NCI-H1694 treated with DMSO at 0.1 percent for 48 hours (cell line): ENCODE results near the gene GALNT17.
"Not testable (repeated sequence)": the region's sequence is repeated elsewhere in the genome, so short reads cannot be mapped to it uniquely, and the experiment has no call there.

Experiments used
- DNase-seq: peaks from one replicate; lab custom pipeline; 2025; lab: John Stamatoyannopoulos, UW

The GALNT17 gene

DNA sequence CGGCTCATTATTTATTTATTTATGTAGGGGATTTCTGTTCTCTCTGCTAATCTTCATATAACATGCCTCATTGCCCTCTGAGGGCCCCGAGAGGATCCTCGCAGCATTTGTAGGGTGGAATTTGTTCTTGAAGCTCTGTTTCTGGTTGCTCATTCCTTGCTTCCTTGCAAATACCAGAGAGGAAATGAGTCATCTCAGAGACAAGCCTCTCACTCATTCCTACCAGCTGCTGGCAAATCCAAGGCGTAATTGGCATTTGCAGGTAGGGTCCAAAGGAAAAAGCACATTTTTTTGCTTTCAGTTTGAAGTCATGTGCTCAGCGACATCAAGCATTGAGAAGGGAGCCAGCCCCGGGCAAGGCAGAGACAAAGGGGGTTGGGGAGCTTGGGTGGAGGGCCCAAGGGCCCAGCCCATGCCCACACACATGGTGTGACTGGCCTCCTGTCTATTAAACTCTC, 501.6 kb downstream of the GALNT17 start:
- DNase-seq = peak; percentile 36

DNA sequence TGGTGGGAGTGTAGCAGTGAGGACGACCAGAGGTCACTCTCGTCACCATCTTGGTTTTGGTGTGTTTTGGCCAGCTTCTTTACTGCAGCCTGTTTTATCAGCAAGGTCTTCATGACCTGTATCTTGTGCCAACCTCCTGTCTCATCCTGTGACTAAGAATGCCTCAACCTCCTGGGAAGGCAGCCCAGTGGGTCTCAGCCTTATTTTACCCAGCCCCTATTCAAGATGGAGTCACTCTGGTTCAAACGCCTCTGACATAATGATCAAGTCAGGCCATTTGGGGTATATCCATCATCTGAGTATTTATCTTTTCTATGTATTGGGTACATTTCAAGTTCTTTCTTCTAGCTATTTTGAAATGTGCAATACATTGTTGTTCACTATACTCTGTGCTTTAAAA, 503.9 kb downstream of the GALNT17 start:
- DNase-seq = not testable (repeated sequence)

DNA sequence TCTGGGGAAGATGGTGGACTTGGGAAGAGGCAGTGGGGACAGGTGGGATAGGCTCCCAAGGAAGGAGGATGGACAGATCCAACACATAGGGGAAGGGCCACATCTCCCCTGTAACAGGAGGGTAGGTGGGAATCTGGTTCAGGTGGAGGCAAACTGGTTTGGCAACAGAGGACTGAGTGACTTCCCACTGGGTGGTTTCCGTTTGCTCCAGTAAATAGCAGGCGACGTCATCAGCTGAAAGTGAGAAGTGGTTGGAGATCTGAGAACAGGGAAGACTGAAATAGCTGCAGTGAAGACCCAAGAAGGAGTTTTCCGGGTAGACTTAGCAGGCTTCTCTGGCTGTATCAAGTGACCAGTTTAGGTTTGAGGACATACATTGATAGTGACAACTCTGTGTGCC, 504.4 kb downstream of the GALNT17 start:
- DNase-seq = no peak

DNA sequence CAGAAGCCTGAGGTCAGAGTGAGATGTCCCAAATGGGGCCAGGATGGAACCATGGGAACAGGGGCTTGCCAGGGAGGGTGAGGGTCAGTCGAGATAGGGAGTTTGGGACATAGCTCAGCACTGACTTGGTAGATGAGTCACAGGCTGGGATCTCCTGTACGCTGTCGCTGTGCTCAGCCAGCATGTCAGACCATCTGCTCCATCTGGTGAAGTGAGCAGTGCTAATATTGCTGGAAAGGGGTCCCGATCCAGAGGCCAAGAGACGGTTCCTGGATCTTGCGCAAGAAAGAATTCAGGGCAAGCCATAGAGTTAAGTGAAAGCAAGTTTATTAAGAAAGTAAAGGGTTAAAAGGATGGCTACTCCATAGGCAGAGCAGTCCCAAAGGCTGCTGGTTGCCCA, 505.6 kb downstream of the GALNT17 start:
- peak; percentile 85 for DNase-seq

DNA sequence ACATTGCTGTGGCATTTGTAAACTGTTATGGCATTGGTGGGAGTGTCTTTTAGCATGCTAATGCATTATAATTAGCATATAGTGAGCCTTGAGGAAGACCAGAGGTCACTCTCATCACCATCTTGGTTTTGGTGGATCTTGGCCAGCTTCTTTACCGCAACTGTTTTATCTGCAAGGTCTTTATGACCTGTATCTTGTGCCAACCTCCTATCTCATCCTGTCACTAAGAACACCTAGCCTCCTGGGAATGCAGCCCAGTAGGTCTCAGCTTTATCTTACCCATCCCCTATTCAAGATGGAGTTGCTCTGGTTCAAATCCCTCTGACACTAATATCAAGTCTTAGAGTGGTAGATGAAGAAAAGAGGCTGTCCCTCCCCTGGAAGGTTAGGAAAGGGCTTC, 506.2 kb downstream of the GALNT17 start:
- DNase-seq = no peak

DNA sequence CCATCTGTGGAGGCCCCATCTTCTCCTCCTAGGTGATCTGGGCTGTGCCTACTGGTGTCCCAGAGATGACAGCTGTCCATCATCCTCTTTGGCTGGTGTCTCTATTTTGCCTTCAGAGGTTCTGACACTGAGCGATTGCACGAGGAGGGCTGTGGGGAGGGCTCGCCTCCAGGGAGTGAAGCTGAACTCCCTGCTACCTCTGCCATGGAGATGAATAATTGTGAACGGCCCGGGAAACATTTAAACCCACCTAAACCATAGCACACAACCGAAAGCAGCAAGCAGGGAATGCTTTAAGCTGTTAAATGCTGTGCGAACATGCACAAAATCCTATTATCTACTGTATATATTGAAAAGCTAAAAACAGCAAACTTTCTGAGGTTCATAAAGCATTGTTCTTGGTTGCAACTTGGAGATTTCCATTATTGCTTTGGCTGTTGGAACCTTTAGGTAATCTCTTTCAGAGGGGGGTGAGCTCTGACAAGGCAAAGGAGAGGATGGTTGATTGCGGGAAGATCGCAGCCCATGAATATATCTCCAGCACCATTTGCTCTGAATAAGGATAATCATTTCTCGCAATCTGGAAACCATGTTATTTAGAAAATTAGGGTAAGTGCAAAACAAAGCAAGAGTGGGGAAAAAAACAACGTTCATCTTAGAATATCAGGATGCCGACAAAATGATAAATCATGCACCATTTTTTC, 507.6 kb downstream of the GALNT17 start:
- no peak for DNase-seq

DNA sequence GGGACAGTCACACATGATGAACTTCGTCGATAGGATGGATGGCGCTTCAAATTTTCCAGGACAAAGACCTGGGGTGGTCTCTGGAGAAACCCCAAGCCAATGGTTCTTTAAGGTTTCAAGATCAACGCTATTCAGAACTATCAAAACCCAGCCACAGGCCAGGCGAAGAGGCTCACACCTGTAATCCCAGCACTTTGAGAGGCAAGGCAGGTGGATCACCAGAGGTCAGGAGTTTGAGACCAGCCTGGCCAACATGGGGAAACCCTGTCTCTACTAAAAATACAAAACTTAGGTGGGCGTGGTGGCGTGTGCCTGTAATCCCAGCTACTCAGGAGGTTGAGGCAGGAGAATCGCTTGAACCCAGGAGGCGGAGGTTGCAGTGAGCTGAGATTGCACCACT, 511.1 kb downstream of the GALNT17 start:
- DNase-seq = not testable (repeated sequence)

DNA sequence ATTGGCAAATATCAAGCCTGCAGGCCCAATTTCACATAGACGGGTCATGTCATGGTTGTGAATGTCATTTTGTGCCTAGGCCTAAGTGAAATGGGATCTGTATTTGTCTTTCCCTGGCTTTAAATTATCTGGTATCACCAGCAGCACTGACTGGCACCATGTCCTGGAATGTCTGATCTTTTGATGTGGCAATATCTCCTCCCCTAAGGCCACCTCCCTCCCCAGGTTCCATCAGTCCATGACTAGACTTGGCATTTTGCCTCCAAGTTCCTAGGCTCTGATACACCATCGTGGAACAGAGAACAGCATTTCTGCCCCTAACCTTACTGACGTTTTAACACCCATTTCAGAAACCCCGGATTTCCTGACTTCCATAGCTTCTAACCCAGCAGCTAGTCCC, 513.9 kb downstream of the GALNT17 start:
- no peak for DNase-seq

DNA sequence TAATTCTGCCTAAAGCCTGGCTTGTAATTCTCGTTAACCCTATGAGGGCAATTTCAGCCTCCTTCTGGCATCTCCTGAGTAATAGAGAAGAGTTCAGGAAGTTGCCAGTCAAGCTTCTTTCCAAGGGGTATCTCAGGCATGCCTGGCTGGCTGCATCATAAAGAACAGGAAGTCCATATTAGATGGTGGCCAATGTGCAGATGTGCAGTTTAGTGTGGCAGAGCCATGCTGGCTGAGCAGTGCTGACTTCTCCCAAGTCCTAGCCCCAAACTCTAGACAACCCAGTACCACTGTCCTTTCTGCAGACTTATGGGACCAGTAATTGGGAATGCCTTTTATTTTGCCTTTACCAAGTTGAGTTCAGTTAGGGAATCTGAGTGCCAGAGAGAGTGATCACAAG, 517.9 kb downstream of the GALNT17 start:
- DNase-seq = no peak

DNA sequence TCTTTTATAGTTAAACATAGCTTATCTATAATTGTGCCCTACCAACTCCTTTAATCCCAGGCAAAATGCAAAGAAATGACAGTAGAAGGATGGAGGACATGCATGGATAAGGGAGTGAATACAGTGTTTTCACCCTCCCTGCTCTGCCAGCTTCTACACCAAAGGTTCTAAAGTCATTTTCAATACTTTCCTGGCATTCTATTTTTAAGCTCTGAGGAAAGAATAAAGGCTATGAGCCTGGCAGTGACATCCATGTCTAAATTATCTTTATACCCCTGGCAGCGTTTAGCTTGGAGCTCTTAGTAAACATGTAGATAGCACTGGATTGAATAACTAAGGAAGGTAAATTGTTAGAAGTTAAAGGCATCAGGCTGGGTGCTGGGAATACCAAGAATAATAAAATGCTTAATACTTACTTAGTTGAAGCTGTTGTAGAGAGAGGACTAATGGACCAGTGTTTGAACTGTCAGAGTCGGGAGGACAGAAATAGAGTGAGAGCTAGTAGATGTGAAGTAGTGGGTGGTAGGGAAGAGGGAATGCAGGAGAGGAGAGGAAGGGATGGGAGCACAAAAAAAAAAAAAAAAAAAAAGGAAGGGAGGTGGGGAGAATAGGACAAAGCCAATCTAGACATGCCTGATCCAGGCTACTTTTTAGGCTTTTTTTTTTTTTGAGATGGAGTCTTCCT, 518.9 kb downstream of the GALNT17 start:
- DNase-seq = no peak

DNA sequence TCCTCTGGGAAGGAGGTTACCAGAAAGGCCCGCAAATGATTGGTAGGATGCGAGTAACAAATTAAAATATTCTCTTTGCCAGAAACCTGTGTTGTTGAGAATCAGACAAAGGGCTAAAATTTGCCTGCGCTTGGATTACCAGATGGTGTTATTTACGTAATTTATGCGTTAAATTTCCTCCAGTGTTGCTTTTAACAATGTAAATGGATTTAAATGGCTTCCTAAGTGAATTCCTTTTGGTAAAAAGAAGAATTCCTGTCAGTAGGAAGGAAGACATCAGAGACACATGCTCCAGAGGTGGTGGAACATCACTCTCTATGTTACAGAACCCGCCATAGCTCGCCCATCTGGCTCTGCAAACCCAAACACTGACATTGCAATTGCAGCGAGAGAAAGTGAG, 520.6 kb downstream of the GALNT17 start:
- DNase-seq = no peak

DNA sequence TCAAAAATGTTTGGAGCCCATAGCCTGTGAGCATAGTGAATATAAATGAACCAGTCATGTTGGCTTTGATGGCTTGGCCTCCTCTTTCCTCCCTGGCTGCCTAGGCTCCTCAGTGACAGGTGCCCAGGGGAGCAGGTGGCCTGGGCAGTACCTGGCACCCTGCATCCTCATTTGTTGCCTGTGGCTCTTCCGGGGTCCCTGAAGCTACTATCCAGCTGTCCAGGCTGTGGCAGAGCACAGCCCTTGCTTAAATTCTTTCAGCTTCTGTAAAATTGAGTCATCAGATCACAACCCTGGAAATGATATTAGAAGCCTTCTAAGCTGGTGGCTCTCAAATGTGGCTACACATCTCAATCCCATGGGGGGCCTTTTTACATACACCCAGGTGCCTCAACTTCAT, 525.4 kb downstream of the GALNT17 start:
- no peak for DNase-seq

DNA sequence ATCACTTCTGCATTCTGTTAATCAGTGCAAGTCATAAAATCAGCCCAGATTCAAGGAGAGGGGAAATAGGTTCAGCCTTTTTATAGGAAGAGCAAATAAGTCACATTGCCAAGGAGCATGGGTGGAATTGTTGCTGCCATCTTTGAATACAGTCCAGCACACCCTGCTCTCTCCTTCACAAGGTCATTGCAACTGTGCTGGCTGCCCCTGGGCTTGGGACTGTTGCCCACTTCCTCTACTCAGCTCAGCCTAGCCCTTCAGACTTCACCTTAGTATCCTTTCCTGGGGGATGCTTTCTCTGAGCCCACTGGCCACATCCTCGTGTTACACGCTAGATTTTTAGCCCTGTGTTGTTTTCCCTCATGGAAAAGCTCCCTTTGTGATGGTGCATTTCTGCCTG, 527.7 kb downstream of the GALNT17 start:
- no peak for DNase-seq

DNA sequence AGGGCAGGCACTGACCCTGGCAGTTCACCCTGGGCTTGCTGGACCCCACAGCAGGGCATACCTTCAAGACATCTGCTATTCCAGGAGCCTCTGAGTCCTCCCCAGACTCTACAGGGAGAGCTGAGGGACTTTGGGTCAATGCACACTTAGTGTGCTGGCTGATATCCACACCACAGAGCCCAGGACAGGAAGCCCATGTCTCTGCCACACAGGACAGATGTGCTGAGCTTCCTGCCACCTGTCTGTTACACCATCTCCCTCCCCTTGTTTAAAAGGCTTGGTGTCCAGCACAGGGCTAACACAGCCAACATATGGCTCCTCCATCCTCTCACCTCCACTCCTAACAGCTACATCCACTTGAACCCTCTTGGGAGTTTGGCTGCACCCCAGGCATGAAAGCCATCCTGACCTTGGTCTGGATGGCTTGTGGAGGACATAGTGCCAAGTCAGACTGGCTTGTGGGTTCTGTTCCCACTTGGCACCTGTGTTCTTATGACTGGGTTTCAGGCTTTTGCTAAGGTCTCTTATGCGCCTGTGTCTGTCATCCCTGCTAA, 529.8 kb downstream of the GALNT17 start:
- DNase-seq = no peak

DNA sequence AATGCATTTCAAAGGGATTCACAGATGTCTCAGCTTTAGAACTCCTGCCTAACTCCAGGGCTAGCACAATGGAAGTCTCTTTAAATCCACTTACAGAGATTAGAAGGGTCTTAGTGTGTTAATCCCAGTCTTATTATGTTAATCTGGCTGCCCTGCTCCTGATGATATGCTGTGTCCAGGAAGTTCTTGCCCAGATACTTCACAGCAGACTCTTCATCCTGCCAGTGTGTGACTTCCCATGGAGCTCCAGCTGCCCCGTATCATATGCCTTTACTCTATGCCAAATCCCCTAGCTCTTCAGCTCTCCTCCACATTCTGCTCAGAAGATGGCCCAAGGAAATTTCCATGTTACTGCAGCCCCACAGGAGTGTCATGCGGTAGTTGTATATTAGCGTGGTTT, 533.8 kb downstream of the GALNT17 start:
- no peak for DNase-seq

DNA sequence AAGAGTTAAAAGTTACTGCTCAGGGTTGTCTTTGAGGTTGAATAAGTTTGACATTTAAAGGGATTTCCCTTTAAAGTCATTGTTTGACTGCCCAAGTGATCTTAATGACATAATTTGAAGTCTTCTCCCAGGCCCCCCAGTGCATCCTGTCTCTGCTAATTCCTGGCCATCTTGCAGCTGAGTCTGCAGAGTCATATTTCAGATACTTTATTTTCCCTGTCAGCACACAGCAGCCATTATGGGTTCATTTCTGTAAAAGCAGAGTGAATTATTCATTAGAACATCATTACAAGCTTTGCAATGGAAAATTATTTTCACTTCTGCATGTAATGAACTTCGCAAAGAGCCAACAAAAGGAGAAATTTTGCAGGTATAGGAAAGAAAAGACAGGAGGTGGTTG, 536.6 kb downstream of the GALNT17 start:
- no peak for DNase-seq

DNA sequence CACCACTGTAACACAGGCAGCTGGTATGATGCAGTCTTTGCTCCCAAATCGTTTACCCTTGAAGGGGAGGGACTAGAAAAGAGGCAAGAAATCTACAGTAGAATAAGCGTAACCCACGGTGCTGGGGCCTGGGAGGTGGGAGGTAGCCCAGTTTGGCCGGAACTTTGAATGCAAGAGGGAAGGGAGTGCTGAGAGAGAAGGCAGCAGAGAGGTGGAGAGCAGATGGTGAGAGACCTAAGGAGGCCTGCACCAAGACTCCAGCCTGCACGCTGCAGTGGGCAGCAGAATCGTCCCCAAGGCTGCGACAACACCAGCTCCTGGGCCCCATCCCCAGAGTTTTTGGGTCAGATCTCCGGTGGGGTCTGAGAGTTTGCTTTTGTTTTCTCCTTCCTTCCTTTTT, 547.5 kb downstream of the GALNT17 start:
- no peak for DNase-seq

DNA sequence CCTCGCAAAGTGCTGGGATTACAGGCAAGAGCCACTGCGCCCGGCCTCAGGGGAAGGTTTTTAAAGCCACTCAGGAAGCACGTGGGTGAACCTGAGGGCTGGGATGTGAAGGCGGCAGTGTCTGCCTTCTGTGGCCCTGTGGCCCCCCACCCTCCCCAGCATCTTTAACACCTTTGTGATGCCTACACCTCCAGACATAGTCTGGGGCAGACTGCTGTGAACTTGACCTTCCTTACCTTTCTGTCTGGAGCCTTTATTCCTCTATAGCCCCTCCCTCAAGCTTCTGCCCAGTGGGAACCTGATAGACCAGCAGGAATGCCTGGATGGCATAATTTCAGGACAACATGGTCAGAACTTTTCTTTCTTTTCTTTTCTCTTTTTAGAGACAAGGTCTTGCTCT, 550.2 kb downstream of the GALNT17 start:
- DNase-seq = no peak

DNA sequence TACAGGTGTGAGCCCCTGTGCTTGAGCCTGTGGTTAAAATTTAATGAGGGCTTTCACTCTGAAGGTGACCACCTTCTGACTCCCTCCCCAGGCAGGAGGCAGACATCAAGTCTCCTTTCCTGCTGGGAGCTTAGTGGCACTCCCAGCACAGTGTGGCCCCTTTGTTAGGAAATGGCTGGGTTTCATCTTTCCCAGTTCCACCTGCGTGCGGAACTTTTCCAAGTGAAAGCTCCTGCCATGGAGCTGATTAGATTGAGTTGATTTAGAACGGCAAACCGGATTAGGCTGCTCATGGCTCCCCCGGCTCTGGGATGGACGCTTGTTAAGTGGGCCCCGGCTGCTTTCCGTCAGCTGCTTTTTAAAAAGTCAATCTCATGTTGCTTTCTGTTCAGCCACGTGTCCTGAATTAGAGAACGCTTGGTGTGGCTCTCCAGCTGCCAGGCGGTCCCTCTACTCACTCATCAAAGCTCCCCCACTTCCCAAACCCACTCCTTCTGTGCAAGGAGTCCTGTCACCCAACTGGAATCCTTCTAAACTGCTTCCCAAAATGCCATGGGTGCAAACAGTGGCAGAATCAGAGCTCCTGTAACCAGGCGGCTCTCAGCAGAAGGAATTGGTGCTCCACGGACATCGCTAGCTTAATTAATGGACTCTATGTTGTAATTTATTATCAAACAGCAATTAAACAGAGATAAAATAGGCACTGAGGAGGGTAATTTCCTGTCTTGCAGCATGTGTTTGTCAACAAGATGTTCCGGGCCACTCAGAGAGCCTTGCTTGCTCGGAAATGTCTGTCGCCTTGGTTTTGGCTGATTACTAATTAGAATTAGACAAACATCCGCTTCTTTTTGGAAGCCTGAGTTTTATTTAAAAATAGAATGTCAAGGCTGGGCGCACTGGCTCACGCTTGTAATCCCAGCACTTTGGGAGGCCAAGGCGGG, 551.2 kb downstream of the GALNT17 start:
- DNase-seq = no peak

DNA sequence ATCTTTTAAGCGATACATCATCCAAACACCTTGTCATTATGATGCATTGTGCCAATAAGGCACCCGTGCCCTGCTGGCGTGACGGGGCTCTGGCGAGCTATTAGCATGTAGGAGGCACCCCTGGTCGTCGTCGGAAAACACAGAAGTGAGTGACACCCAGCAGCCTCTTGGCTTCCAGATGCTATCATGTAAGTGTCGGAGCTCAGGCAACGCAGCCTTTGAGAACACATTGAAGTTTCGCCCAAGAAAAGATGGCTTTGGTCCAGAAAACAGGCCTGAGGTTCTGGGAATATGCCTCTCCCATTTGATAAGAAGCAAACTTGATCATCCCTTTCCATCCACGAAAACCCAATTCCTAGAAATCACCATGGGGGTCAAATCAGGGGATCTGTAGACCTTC, 555.3 kb downstream of the GALNT17 start:
- no peak for DNase-seq

DNA sequence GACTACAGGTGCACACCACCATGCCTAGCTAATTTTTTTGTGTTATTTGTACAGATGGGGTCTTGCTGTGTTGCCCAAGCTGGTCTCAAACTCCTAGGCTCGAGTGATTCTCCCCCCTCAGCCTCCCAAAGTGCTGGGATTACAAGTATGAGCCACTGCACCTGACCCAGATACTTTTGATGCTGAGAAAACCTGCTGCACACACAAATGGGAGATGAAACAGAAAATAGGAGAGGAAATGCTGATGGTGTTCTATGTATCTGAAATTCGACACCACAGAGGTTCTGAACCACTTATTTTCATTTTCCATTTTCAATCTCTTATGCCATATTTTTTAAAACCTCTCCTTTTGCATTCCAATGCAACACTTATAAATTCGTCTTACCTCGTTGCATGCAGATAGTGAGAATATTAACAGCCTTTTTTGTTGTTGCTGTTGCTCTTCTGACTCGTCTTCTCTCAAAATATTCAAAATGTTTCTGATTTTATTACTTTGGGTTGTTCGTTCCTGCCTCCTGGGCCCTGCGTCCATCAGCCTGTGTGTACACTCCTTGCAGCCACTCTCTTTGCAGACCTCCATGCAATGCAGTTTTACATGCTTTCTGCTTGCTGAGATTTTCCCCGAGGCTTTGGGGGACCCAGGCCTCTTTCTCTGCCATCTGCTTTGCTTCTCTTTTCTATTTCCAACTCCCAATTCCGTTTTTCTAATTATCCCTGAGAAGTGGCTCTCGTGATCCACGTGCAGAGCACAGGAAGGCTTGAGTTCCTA, 556.1 kb downstream of the GALNT17 start:
- no peak for DNase-seq

DNA sequence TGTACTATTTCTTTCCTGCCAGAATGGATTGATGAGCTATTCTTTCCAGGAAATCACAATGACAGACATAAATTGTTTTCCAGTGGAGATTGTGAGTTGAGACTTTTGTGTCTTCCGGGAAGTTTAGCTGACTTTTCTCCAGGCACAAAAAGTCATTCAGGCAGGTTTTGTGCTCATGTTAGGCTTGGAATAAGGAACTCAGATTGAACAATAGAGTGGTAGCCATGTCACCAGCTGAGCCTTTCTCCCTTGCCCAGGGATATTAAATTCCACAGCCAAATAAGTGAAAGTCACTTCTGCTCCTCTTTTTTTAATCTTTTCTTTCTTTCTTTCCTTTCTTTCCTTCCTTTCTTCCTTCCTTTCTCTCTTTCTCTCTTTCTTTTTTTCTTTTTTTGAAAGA, 559.6 kb downstream of the GALNT17 start:
- DNase-seq = no peak
